K562 (cell line): ENCODE measurements around the gene NR2F6. TPM values are rescaled to one million over a fixed set of nuclear protein-coding genes. Genes with fewer than 3 reads are reported as not detected.
A peak's percentile ranks its signal among the peaks of the same experiment; 100 is the strongest.

Source experiments
- CHCHD3 ChIP-seq: fragments of 250-450 bp; sonication (Bioruptor Pico); IDR thresholded peaks from 2 replicates; pipeline ENCODE4 v2.1.2; 2022; ENCODE audit warnings: mild to moderate bottlenecking
- E2F3 ChIP-seq: fragments of 250-450 bp; sonication (Bioruptor Pico); IDR thresholded peaks from 2 replicates; pipeline ENCODE4 v1.4.0; 2020; ENCODE audit warnings: mild to moderate bottlenecking
- EHMT2 ChIP-seq: fragments of 450-650 bp; IDR thresholded peaks from 2 replicates; pipeline ENCODE4 v1.6.1; 2018; ENCODE audit warnings: antibody characterized with exemption
- LEF1 ChIP-seq: fragments of 450-650 bp; IDR thresholded peaks from 2 replicates; pipeline ENCODE4 v1.6.1; 2016; ENCODE audit warnings: mild to moderate bottlenecking
- NRF1 ChIP-seq, 2 experiments: fragments of 450-650 bp; IDR thresholded peaks in 1 of 2; conservative IDR thresholded peaks in 1 of 2; 2 replicates each; pipeline ENCODE4 v1.6.1; 2014; ENCODE audit warnings: mild to moderate bottlenecking in 2 of 2
- POLR2AphosphoS2 ChIP-seq: IDR thresholded peaks from 2 replicates; pipeline ENCODE4 v1.6.1; 2012; ENCODE audit warnings: low read length, improper control_type of control experiment
- PTBP1 ChIP-seq: fragments of 200-400 bp; formaldehyde crosslinking; IDR thresholded peaks from 2 replicates; pipeline ENCODE4 v1.6.1; 2017; ENCODE audit warnings: low read depth, low read length
- PTTG1 ChIP-seq: fragments of 450-650 bp; IDR thresholded peaks from 2 replicates; pipeline ENCODE4 v1.6.1; 2016; ENCODE audit warnings: low read depth, mild to moderate bottlenecking, missing genetic modification characterization, missing compliant biosample characterization
- polyA plus RNA-seq, 8 experiments: library from polyadenylated mRNA; depleted of rRNA in 4 of 8; stranded (reverse) in 5 of 8; unstranded in 3 of 8; fragments of >200 nt; fragmentation: Nextera tagmentation in 2 of 8; fragmentation: Illumina TruSeq in 1 of 8; extraction: Ambion mirVana in 2 of 8; extraction: Trizol in 1 of 8; gene quantifications; 2 replicates each; pipeline versions ENCODE4 v1.2.1 to v1.2.3, GENCODE V29; 2011 to 2014; ENCODE audit warnings: inconsistent platforms in 1 of 8, missing spikeins in 1 of 8
- total RNA-seq, 7 experiments: library from RNA; depleted of rRNA in 6 of 7; stranded (reverse); fragments of >200 nt in 6 of 7; fragmentation: Illumina TruSeq in 2 of 7; extraction: Trizol in 2 of 7; gene quantifications; 2 replicates each; pipeline versions ENCODE4 v1.2.1 to v1.2.3, GENCODE V29; 2011 to 2021; ENCODE audit warnings: low replicate concordance in 1 of 7
- TF ChIP-seq, protein P1 (sequence below): fragments of 450-650 bp; IDR thresholded peaks from 2 replicates; pipeline ENCODE4 v1.6.1; 2016; ENCODE audit warnings: low read depth
- TF ChIP-seq, protein P2 (sequence below), 2 experiments: fragments of 200-800 bp in 1 of 2; sonication (Bioruptor generic) in 1 of 2; sonication (generic) in 1 of 2; formaldehyde crosslinking in 1 of 2; IDR thresholded peaks in 1 of 2; conservative IDR thresholded peaks in 1 of 2; 2 replicates each; pipeline versions ENCODE4 v1.5.0 to v1.6.1; 2016 to 2020; ENCODE audit warnings: missing compliant biosample characterization in 1 of 2, missing genetic modification characterization in 1 of 2, missing genetic modification reagents in 1 of 2

NR2F6 gene
- total and polyA plus RNA-seq, 9 of the 15 experiments (the other 6 are each of a cell fraction or from before 2014, with no cell fraction given), result 0.76 to 97.5 (median 18.8) TPM

GRCh38 chr19:17242431-17243208 lies 3.1 kb downstream of the NR2F6 start (continued):
- TF ChIP-seq E2F3 (CRISPR knock-in tag) (no peak), POLR2AphosphoS2 (no peak), LEF1 (no peak), PTBP1 (peak; percentile 83; the same call in 1 of the 2 replicates), EHMT2 (no peak), CHCHD3 (CRISPR knock-in tag) (no peak), NRF1 (conservative IDR thresholded peaks at IDR 0.05 in 1 of 2, IDR thresholded peaks at IDR 0.05 in 1 of 2) (no peak), PTTG1 (tag) (no peak)
- TF ChIP-seq, protein P1, sequence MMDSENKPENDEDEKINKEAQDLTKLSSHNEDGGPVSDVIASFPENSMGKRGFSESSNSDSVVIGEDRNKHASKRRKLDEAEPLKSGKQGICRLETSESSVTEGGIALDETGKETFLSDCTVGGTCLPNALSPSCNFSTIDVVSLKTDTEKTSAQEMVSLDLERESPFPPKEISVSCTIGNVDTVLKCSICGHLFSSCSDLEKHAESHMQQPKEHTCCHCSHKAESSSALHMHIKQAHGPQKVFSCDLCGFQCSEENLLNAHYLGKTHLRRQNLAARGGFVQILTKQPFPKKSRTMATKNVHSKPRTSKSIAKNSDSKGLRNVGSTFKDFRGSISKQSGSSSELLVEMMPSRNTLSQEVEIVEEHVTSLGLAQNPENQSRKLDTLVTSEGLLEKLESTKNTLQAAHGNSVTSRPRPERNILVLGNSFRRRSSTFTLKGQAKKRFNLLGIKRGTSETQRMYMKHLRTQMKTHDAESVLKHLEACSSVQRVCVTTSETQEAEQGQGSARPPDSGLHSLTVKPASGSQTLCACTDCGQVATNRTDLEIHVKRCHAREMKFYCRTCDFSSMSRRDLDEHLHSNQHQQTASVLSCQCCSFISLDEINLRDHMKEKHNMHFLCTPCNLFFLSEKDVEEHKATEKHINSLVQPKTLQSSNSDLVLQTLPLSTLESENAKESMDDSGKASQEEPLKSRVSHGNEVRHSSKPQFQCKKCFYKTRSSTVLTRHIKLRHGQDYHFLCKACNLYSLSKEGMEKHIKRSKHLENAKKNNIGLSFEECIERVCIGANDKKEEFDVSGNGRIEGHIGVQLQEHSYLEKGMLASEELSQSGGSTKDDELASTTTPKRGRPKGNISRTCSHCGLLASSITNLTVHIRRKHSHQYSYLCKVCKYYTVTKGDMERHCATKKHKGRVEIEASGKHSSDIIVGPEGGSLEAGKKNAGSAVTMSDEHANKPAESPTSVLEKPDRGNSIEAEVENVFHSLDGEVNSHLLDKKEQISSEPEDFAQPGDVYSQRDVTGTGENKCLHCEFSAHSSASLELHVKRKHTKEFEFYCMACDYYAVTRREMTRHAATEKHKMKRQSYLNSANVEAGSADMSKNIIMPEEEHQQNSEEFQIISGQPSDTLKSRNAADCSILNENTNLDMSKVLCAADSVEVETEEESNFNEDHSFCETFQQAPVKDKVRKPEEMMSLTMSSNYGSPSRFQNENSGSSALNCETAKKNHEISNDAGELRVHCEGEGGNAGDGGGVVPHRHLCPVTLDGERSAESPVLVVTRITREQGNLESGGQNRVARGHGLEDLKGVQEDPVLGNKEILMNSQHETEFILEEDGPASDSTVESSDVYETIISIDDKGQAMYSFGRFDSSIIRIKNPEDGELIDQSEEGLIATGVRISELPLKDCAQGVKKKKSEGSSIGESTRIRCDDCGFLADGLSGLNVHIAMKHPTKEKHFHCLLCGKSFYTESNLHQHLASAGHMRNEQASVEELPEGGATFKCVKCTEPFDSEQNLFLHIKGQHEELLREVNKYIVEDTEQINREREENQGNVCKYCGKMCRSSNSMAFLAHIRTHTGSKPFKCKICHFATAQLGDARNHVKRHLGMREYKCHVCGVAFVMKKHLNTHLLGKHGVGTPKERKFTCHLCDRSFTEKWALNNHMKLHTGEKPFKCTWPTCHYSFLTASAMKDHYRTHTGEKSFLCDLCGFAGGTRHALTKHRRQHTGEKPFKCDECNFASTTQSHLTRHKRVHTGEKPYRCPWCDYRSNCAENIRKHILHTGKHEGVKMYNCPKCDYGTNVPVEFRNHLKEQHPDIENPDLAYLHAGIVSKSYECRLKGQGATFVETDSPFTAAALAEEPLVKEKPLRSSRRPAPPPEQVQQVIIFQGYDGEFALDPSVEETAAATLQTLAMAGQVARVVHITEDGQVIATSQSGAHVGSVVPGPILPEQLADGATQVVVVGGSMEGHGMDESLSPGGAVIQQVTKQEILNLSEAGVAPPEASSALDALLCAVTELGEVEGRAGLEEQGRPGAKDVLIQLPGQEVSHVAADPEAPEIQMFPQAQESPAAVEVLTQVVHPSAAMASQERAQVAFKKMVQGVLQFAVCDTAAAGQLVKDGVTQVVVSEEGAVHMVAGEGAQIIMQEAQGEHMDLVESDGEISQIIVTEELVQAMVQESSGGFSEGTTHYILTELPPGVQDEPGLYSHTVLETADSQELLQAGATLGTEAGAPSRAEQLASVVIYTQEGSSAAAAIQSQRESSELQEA, result no peak
- TF ChIP-seq, protein P2, sequence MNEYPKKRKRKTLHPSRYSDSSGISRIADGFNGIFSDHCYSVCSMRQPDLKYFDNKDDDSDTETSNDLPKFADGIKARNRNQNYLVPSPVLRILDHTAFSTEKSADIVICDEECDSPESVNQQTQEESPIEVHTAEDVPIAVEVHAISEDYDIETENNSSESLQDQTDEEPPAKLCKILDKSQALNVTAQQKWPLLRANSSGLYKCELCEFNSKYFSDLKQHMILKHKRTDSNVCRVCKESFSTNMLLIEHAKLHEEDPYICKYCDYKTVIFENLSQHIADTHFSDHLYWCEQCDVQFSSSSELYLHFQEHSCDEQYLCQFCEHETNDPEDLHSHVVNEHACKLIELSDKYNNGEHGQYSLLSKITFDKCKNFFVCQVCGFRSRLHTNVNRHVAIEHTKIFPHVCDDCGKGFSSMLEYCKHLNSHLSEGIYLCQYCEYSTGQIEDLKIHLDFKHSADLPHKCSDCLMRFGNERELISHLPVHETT (CRISPR knock-in tag; conservative IDR thresholded peaks at IDR 0.05 in 1 of 2, IDR thresholded peaks at IDR 0.05 in 1 of 2), result no peak
